Measurements from ENCODE around the gene SLC17A6.

SLC17A6 gene

GRCh38 chr11:22337596-22338485, at the start of gene SLC17A6:
Gene SLC17A6, plus strand, starts transcription at chr11:22338381. Its CDS starts 153 bp downstream, at chr11:22338534.
- peak; percentile 2 to 5 for DNase-seq (ENCODE audit: low read depth in 2 of 2)

DNA sequence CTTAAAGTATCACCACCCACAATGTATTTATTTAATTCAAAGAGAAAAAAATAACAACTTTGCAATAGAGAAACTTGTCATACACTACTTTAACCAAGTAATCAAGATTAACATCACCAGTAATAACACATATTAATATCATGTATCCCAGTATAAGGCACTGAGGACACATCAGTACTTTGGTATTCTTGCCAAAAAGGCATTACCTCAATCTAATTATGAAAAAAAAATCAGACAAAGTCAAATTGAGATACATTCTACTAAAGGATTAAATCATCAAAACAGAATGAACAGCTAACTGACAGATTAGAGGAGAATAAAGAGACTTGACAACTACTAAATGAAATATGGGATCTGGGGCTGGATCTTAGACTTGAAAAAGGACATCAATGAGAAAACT, 35.8 kb upstream of the SLC17A6 start:
- no peak for DNase-seq (ENCODE audit: low read depth in 2 of 2)

GRCh38 chr11:22304337-22304961, 33.7 kb upstream of the SLC17A6 start:
- peak in 1 of 2 experiments; percentile 2 for DNase-seq (ENCODE audit: low read depth in 2 of 2)

- no peak for DNase-seq (ENCODE audit: low read depth in 2 of 2)
These were observed 20.5 kb upstream of the SLC17A6 start for GRCh38 chr11:22317656-22318055.

- DNase-seq (ENCODE audit: low read depth in 2 of 2), result no peak
These were observed 6.4 kb upstream of the SLC17A6 start for GRCh38 chr11:22331771-22332170.

GRCh38 chr11:22336587-22336986, 1.6 kb upstream of the SLC17A6 start:
- no peak for DNase-seq (ENCODE audit: low read depth in 2 of 2)

DNA sequence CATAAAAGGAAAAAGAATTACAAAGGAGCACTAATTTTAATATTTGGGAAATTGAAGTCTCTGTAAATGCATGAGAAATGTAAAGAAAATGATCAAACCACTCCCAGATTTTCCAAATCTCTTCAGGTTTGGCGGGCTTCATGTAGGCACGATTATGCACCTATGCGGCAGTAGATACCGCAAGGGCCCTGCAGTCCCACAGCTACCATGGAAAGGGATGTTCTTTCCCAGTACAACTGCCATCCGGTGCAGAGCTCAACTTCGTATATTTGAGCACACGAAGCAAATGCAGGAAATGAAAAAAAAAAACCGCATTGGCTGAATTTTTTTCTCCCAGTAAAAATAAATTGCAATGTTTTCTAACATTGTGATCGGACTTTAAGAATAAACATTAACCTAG, 1.4 kb downstream of the SLC17A6 start:
- DNase-seq (ENCODE audit: low read depth in 2 of 2), result no peak

GRCh38 chr11:22340235-22340634, 2.1 kb downstream of the SLC17A6 start:
- no peak for DNase-seq (ENCODE audit: low read depth in 2 of 2)

DNA sequence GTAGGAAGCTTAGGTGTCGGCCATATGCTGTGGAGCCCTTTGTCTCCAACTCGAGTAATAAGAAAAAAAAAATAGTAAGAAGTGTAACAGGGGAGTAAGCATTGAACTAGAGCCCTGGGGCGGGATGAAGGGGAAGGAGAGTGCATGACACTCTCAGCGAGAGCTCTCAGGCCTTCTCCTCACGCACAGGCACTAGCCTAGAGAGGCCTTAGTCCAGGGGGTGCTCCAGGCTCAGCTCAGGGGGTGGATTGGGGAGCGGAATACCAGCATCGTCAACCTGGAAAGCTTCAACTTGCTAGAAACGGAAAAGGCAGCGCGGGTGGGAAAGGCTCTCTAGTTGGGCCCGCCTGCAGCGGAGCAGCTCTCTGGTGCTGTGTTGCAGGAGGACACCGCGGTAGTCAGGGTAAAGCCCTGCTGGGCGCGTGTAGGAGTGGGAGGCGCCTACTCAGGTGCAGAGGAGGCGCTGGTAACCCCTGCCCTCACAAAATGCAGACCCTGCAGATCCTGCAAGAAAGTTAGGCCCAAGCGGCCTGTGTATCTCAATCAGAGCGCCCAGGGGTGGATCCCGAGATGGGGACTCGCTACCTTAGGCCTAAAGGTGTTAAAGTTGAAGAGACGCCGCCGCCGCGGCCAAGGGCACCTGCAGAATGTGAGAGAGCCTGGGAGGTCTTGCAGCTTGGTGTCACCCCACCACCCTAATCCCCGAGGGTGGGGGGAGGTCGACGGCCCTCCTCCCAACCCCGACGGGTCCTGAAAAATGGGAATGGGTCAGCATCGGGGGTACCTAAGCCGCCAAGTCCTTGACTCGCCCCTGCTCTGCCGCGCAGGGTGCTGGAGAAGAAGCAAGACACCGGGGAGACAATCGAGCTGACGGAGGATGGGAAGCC, 2.8 kb downstream of the SLC17A6 start:
- no peak for DNase-seq (ENCODE audit: low read depth in 2 of 2)

DNA sequence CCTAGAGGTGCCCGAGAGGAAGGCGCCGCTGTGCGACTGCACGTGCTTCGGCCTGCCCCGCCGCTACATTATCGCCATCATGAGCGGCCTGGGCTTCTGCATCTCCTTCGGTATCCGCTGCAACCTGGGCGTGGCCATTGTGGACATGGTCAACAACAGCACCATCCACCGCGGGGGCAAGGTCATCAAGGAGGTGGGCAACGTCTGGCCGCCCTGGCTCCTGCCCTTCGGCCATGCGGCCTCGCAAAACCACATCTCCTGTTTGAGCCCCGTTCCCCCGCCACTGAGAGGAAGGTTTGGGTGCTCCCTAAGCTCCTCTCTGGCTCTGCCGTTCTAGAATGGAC, 3.4 kb downstream of the SLC17A6 start:
- DNase-seq (ENCODE audit: low read depth in 2 of 2), result no peak

DNA sequence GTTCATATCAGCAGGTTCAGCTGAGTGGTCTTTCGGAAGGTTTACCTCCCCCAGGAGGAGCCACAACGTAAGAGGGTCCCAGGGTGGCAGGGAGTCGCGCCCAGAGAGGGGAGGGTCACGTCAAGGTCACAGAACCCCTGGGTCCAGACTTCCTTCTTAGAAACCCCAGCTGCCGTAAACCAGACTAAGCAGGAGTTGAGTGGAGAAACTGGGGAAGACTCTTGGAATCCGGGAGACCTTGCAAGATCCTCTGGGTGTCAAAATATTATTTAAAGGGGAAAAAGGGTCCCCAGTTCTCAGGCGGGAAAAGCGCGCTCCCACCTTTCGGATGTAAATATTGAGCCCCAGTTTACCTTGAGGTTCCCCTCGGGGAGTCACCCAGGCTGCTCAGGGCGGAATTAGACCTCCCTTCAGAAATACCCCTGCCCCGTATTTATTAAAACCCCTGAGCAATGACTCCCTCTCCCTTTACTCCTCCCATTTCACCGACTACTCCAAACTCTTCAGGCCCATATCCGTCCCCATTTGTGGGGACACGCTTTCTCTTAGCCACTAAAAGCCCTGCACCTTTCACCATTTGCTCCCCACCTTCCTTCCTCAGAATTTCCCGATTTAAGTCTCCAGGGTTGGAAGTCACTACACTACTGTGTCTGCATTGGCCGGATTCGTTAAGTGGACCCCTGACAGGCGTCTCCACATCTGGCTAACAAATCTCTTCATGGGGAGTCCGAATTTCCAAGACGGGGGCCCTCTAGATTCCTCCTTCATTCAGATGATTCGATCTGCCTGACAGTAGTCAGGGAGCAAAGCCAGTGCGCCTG, 4.2 kb downstream of the SLC17A6 start:
- no peak for DNase-seq (ENCODE audit: low read depth in 2 of 2)

DNA sequence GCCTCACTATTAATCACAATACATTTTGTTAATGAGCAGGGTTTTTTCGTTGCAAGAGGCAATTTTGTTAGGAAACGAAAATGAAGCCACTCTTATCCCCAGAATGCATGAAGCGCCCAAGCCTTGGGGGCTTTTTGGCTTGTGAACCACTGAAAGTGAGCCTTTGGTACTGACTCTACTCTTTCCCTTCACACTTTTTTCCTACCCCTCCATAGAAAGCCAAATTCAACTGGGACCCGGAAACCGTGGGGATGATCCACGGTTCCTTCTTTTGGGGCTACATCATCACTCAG, 4.8 kb downstream of the SLC17A6 start:
- DNase-seq (ENCODE audit: low read depth in 2 of 2), result no peak

DNA sequence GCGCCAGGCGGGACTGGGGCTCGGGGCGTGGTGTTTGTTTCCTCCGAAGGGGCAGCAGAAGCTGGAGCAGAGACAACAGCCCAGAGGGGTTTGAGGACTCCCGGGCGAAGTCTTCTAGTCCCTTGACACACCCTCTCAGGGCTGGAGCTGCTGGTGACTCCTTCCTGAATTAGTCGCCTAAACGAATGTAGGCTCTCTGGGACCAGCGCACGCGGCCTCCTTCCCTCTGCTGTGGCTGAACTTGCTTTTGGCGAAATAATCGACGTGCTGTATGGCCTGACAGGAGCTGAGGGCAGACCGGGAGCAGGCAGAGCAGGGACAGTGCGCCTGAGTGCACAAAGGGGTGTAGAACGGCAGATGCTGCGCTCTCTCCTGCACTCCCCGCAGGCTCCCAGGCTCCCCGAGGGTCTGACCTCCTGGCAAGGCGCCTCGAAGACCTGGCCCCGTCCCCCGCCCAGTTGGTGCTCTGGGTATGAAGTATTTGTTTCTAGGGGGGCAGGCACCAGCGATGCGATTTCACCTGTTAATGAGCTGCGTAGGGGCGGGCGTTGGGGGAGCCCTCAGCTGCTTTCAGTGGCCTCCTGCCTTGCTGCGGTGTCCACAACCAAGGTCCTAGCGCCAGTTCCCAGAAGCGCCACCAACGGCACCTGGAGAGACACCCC, 5.3 kb downstream of the SLC17A6 start:
- DNase-seq (ENCODE audit: low read depth in 2 of 2), result no peak

DNA sequence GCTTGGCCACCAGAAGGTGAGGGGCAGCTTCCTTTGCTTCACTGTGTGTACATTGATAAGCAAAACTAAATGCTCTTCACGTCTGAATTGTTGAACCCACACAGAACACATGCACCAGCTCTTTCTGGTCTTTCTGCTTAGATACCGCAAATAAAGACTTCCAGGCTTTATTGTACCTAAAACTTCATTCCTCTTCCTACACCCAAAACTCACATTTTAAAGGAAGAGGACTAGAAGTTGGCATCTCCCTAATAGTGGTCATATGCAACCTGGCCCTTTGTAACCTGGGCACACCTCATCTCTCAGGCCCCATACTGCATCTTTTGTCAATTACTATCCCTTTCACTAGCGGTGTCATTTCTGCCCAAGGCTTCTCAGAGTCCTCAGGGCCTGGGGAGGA, 5.9 kb downstream of the SLC17A6 start:
- no peak for DNase-seq (ENCODE audit: low read depth in 2 of 2)

- DNase-seq (ENCODE audit: low read depth in 2 of 2), result no peak
These were observed 8.1 kb downstream of the SLC17A6 start for GRCh38 chr11:22346282-22346681.

DNA sequence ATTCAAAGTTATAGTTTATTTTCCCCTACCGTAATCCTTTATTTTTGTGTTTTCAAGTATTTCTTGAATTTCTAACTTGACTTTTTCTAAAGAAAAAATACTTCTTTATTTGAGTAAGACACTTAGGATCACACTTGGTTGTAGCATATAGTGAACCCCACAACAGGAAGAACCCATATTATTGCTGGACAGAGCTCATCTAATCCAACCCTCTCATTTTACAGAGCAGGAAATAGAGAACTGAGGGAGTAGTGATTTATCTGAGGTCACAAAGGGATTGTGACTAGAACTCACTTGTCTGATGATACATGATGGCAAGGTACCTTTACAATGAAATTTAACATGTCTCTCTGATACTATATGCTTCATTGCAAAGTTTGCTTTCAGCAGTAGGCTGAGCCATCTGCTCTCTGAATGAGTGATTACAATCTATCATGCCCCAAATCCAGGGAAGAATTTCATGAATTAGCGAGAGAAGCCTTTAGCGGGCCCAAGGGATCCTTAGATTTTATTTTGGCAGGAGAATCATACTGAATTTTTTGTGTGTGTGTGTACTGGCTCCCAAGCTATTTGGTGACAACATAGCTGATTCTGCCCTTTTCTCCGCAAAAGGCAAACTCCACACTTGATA, 9.8 kb downstream of the SLC17A6 start:
- no peak for DNase-seq (ENCODE audit: low read depth in 2 of 2)

DNA sequence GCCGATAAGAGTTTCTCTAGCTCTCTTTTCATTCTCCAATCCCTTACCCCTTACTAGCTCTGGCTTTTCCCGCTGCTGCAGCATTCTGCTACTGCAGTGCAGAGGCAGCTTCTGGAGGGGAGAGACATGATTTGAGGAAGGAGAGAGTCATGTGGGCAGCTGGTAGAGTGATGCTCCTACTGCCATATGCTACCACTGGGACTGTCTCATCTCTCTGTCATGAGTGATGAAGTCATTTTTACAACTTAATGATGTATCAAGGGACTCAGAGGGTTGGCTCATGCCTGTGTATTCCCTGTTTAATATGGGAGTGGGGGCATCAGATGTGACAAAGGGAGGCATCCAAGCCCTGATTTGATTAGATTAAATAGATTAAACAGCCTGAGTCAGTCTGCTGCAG, 11.3 kb downstream of the SLC17A6 start:
- DNase-seq (ENCODE audit: low read depth in 2 of 2), result no peak

GRCh38 chr11:22359295-22359694, 21.1 kb downstream of the SLC17A6 start:
- DNase-seq (ENCODE audit: low read depth in 2 of 2), result no peak

- DNase-seq (ENCODE audit: low read depth in 2 of 2), result no peak
These were observed 33.0 kb downstream of the SLC17A6 start for GRCh38 chr11:22371160-22371559.

- no peak for DNase-seq (ENCODE audit: low read depth in 2 of 2)
These were observed 48.9 kb downstream of the SLC17A6 start for GRCh38 chr11:22387126-22387525.
